NT2/D1 (cell line): ENCODE data around the gene TACR1.

Experiments
- SUZ12 ChIP-seq: IDR thresholded peaks from 2 replicates; pipeline ENCODE4 v1.6.1; 2011; ENCODE audit not compliant: insufficient read length, insufficient read depth; ENCODE audit errors: extremely low read depth
- YY1 ChIP-seq: IDR thresholded peaks from 2 replicates; pipeline ENCODE4 v1.6.1; 2011; ENCODE audit not compliant: insufficient read length, insufficient read depth
- ZNF274 ChIP-seq: IDR thresholded peaks from 2 replicates; pipeline ENCODE4 v1.6.1; 2011; ENCODE audit warnings: mild to moderate bottlenecking, low read depth, low read length

- TF ChIP-seq ZNF274 (no peak), YY1 (no peak), SUZ12 (no peak)
These were observed 100.5 kb downstream of the TACR1 start for GRCh38 chr2:75098856-75099255.
